Measurements from ENCODE around the gene GOPC. TPM values are rescaled to one million over a fixed set of nuclear protein-coding genes. Genes with fewer than 3 reads are reported as not detected.
"Not testable (repeated sequence)": the region's sequence is repeated elsewhere in the genome, so short reads cannot be mapped to it uniquely, and the experiment has no call there.

The GOPC gene
- polyA plus RNA-seq, 2 donors, result 8.6 to 12.1 TPM

DNA sequence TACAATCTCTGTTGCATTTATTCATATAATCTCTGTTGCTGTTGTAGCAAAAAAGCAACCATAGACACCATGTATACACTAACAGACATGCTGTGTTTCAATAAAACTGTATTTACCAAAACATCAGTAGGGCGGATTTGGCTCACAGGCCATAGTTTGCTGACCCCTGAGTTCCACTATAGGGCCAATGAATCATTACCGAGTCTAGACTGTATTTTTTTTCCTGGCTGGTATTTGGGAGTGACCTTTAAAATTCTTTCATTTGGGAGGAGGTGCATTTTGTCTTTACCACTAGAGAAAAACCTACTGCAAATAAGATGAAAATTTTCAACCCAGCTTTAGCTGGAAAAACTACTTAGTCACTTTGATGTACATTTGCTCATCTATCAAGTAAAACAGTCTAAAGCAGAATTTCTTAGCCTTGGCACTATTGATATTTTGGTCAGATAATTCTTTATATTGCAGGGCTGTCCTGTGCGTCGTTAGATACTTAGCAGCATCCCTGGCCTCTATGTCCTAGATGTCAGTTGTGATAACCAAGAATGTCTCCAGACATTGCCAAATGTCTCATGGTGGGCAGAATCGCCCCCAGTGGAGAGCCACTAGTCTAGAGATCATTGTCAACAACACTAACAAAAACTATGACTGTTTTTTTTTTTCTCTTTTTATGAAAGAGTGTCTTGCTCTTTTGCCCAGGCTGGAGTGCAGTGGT is 80.4 kb downstream of the GOPC start:
- no peak overlapping the region for H3K27ac ChIP-seq (ENCODE audit: low read depth in 2 of 2, low read length in 1 of 2)
- 91 to 95% methylated on average over 5 of the region's 5 CpGs for WGBS, 2 donors
- H3K4me3 ChIP-seq (ENCODE audit: low read depth in 1 of 2, low read length in 2 of 2), result no peak overlapping the region
- H3K36me3 ChIP-seq (ENCODE audit: control insufficient read depth in 2 of 2, insufficient read depth in 2 of 2, low read length in 1 of 2), result no peaks in the 10 kb centered on the region
- no peaks in the 10 kb centered on the region for H3K4me1 ChIP-seq (ENCODE audit: control insufficient read depth in 2 of 2, insufficient read depth in 2 of 2, low read length in 1 of 2)
- H3K27me3 ChIP-seq (ENCODE audit: control insufficient read depth in 1 of 2, insufficient read depth in 2 of 2, low read length in 2 of 2), result no peaks in the 10 kb centered on the region
- no peaks in the 10 kb centered on the region for H3K9me3 ChIP-seq (ENCODE audit: control insufficient read depth in 2 of 2, insufficient read depth in 1 of 2, low read depth in 1 of 2, low read length in 1 of 2)

GRCh38 chr6:117520603-117521395 is 81.5 kb downstream of the GOPC start:
- Histone ChIP-seq H3K9me3 (ENCODE audit: control insufficient read depth in 2 of 2, insufficient read depth in 1 of 2, low read depth in 1 of 2, low read length in 1 of 2) (no peaks in the 10 kb centered on the region), H3K4me3 (ENCODE audit: low read depth in 1 of 2, low read length in 2 of 2) (no peak overlapping the region), H3K27ac (ENCODE audit: low read depth in 2 of 2, low read length in 1 of 2) (no peak overlapping the region), H3K4me1 (ENCODE audit: control insufficient read depth in 2 of 2, insufficient read depth in 2 of 2, low read length in 1 of 2) (no peaks in the 10 kb centered on the region), H3K27me3 (ENCODE audit: control insufficient read depth in 1 of 2, insufficient read depth in 2 of 2, low read length in 2 of 2) (no peaks in the 10 kb centered on the region), H3K36me3 (ENCODE audit: control insufficient read depth in 2 of 2, insufficient read depth in 2 of 2, low read length in 1 of 2) (no peaks in the 10 kb centered on the region)
- WGBS, 2 donors, result 87 to 88% methylated on average over 4 of the region's 4 CpGs

- 95 to 96% methylated on average over 6 of the region's 6 CpGs for WGBS, 2 donors
- no peaks in the 10 kb centered on the region for H3K36me3 ChIP-seq (ENCODE audit: control insufficient read depth in 2 of 2, insufficient read depth in 2 of 2, low read length in 1 of 2)
- no peaks in the 10 kb centered on the region for H3K9me3 ChIP-seq (ENCODE audit: control insufficient read depth in 2 of 2, insufficient read depth in 1 of 2, low read depth in 1 of 2, low read length in 1 of 2)
- H3K4me3 ChIP-seq (ENCODE audit: low read depth in 1 of 2, low read length in 2 of 2), result no peak overlapping the region
- H3K4me1 ChIP-seq (ENCODE audit: control insufficient read depth in 2 of 2, insufficient read depth in 2 of 2, low read length in 1 of 2), result no peaks in the 10 kb centered on the region
- no peaks in the 10 kb centered on the region for H3K27me3 ChIP-seq (ENCODE audit: control insufficient read depth in 1 of 2, insufficient read depth in 2 of 2, low read length in 2 of 2)
- H3K27ac ChIP-seq (ENCODE audit: low read depth in 2 of 2, low read length in 1 of 2), result no peak overlapping the region
These were observed 83.4 kb downstream of the GOPC start for GRCh38 chr6:117518870-117519269.

- not testable (repeated sequence) for H3K4me1 ChIP-seq (ENCODE audit: control insufficient read depth in 2 of 2, insufficient read depth in 2 of 2, low read length in 1 of 2); H3K36me3 ChIP-seq (ENCODE audit: control insufficient read depth in 2 of 2, insufficient read depth in 2 of 2, low read length in 1 of 2); H3K4me3 ChIP-seq (ENCODE audit: low read depth in 1 of 2, low read length in 2 of 2); H3K27me3 ChIP-seq (ENCODE audit: control insufficient read depth in 1 of 2, insufficient read depth in 2 of 2, low read length in 2 of 2); H3K27ac ChIP-seq (ENCODE audit: low read depth in 2 of 2, low read length in 1 of 2); H3K9me3 ChIP-seq (ENCODE audit: control insufficient read depth in 2 of 2, insufficient read depth in 1 of 2, low read depth in 1 of 2, low read length in 1 of 2)
- 93 to 96% methylated on average over 5 of the region's 5 CpGs for WGBS, 2 donors
These were observed 84.3 kb downstream of the GOPC start for GRCh38 chr6:117517995-117518394.

DNA sequence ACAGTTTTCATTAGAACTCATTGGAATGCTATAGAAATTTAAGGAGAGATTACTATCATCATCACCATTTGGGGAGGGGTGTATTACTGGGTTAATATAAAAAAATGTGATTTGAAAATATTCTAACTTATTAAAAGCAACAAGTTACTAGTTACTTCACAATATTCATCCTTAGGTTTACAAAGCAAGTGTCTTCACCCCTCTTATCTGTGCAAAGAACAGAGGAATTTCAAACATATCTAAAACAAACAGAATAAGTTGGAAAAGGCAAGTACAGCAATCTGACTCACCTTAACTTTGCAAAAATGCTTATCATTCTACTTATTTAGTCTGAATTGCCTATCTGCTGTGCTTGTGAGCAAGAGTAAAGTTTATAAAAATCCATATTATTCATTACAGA is 87.0 kb downstream of the GOPC start:
- no peaks in the 10 kb centered on the region for H3K9me3 ChIP-seq (ENCODE audit: control insufficient read depth in 2 of 2, insufficient read depth in 1 of 2, low read depth in 1 of 2, low read length in 1 of 2)
- no peaks in the 10 kb centered on the region for H3K27me3 ChIP-seq (ENCODE audit: control insufficient read depth in 1 of 2, insufficient read depth in 2 of 2, low read length in 2 of 2)
- no peaks in the 10 kb centered on the region for H3K36me3 ChIP-seq (ENCODE audit: control insufficient read depth in 2 of 2, insufficient read depth in 2 of 2, low read length in 1 of 2)
- no peak overlapping the region for H3K4me3 ChIP-seq (ENCODE audit: low read depth in 1 of 2, low read length in 2 of 2)
- H3K4me1 ChIP-seq (ENCODE audit: control insufficient read depth in 2 of 2, insufficient read depth in 2 of 2, low read length in 1 of 2), result no peaks in the 10 kb centered on the region
- H3K27ac ChIP-seq (ENCODE audit: low read depth in 2 of 2, low read length in 1 of 2), result no peak overlapping the region

DNA sequence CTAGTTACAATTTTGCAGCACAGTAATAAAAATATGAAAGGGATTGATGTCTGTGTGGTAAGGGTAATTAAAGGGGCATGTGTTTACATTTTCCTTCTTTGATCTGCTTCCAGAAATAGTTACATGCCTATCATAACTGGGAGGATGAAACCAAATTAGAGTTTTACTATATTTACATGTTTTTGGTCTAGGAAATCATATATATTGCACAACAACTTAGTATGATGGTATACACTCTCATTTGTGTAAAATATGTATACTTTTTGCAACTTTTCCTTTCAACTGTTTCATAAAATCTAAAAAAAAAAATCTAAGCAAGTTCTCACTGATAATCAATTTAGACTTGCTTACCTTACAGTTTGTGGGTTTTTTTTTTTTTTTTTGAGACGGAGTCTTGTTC is 87.7 kb downstream of the GOPC start:
- no peaks in the 10 kb centered on the region for H3K36me3 ChIP-seq (ENCODE audit: control insufficient read depth in 2 of 2, insufficient read depth in 2 of 2, low read length in 1 of 2)
- H3K4me1 ChIP-seq (ENCODE audit: control insufficient read depth in 2 of 2, insufficient read depth in 2 of 2, low read length in 1 of 2), result no peaks in the 10 kb centered on the region
- H3K9me3 ChIP-seq (ENCODE audit: control insufficient read depth in 2 of 2, insufficient read depth in 1 of 2, low read depth in 1 of 2, low read length in 1 of 2), result no peaks in the 10 kb centered on the region
- H3K27me3 ChIP-seq (ENCODE audit: control insufficient read depth in 1 of 2, insufficient read depth in 2 of 2, low read length in 2 of 2), result no peaks in the 10 kb centered on the region
- 89 to 91% methylated on average over 1 of the region's 1 CpG for WGBS, 2 donors
- no peak overlapping the region for H3K4me3 ChIP-seq (ENCODE audit: low read depth in 1 of 2, low read length in 2 of 2)
- H3K27ac ChIP-seq (ENCODE audit: low read depth in 2 of 2, low read length in 1 of 2), result no peak overlapping the region

DNA sequence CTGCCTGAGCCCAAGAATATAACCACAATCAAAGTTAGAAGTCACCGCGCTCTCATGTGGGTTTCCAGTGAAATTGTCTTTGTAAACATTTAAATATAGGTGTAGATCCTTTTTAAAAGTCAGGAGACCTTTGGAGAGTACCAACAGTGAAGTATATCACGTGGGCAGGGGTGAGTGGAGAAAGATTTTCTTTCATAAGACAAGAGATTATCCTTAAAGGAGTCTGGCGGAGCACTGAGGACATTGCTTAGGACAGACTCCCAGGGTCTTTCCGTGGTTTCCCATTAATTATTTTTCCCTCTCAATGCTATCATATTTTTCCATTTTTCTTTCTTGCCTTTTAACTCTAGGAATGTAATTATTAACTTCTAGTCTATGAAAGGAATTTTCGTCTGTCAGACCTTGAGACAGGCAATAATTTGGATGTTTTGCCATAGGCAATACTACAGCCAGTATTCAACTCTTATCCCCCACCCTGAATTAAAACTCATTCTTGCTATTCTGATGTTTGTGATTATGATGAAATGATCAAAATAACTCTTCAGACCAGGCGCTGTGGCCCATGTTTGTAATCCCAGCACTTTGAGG is 88.4 kb downstream of the GOPC start:
- H3K27ac ChIP-seq (ENCODE audit: low read depth in 2 of 2, low read length in 1 of 2), result no peak overlapping the region
- 86 to 88% methylated on average over 7 of the region's 7 CpGs for WGBS, 2 donors
- H3K9me3 ChIP-seq (ENCODE audit: control insufficient read depth in 2 of 2, insufficient read depth in 1 of 2, low read depth in 1 of 2, low read length in 1 of 2), result no peaks in the 10 kb centered on the region
- no peaks in the 10 kb centered on the region for H3K27me3 ChIP-seq (ENCODE audit: control insufficient read depth in 1 of 2, insufficient read depth in 2 of 2, low read length in 2 of 2)
- no peak overlapping the region for H3K4me3 ChIP-seq (ENCODE audit: low read depth in 1 of 2, low read length in 2 of 2)
- H3K4me1 ChIP-seq (ENCODE audit: control insufficient read depth in 2 of 2, insufficient read depth in 2 of 2, low read length in 1 of 2), result no peaks in the 10 kb centered on the region
- no peaks in the 10 kb centered on the region for H3K36me3 ChIP-seq (ENCODE audit: control insufficient read depth in 2 of 2, insufficient read depth in 2 of 2, low read length in 1 of 2)

DNA sequence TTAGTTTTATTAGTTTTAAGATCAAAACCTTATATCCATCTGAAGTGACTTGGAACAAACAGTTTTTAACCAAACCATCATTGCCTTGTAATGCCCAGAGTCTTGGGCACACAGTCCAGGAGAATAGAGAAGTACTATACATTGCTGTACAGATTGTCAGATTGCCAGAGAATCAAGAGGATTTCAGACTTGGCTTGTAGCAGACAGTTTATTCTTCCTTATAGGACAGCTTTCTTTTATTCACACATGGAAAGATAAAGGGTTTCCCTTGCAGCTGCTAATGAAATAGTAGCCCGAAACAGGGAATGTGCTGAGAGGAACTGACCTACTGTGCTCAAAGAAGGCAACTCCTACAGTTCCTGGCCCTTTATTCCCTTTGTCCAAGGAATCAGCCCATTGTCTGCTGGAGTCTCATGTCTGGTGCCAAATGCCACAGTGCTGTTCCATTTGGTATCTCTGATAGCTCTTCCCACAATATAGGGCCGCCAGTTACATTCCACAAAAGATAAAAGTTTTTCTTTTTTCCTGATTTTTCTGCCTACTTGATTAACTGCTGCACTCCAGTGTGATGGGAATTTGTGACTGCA is 89.2 kb downstream of the GOPC start:
- H3K27ac ChIP-seq (ENCODE audit: low read depth in 2 of 2, low read length in 1 of 2), result no peak overlapping the region
- no peaks in the 10 kb centered on the region for H3K36me3 ChIP-seq (ENCODE audit: control insufficient read depth in 2 of 2, insufficient read depth in 2 of 2, low read length in 1 of 2)
- H3K4me3 ChIP-seq (ENCODE audit: low read depth in 1 of 2, low read length in 2 of 2), result no peak overlapping the region
- no peaks in the 10 kb centered on the region for H3K9me3 ChIP-seq (ENCODE audit: control insufficient read depth in 2 of 2, insufficient read depth in 1 of 2, low read depth in 1 of 2, low read length in 1 of 2)
- H3K4me1 ChIP-seq (ENCODE audit: control insufficient read depth in 2 of 2, insufficient read depth in 2 of 2, low read length in 1 of 2), result no peaks in the 10 kb centered on the region
- no peaks in the 10 kb centered on the region for H3K27me3 ChIP-seq (ENCODE audit: control insufficient read depth in 1 of 2, insufficient read depth in 2 of 2, low read length in 2 of 2)
- WGBS, 2 donors, result 67 to 83% methylated on average over 2 of the region's 2 CpGs

GRCh38 chr6:117512056-117512828 is 90.1 kb downstream of the GOPC start:
- WGBS, 2 donors, result 77 to 78% methylated on average over 7 of the region's 7 CpGs

More at GRCh38 chr6:117512056-117512828, 90.1 kb downstream of the GOPC start:
- Histone ChIP-seq H3K36me3 (ENCODE audit: control insufficient read depth in 2 of 2, insufficient read depth in 2 of 2, low read length in 1 of 2) (no peaks in the 10 kb centered on the region), H3K9me3 (ENCODE audit: control insufficient read depth in 2 of 2, insufficient read depth in 1 of 2, low read depth in 1 of 2, low read length in 1 of 2) (no peaks in the 10 kb centered on the region), H3K4me3 (ENCODE audit: low read depth in 1 of 2, low read length in 2 of 2) (no peak overlapping the region), H3K27me3 (ENCODE audit: control insufficient read depth in 1 of 2, insufficient read depth in 2 of 2, low read length in 2 of 2) (no peaks in the 10 kb centered on the region), H3K27ac (ENCODE audit: low read depth in 2 of 2, low read length in 1 of 2) (no peak overlapping the region), H3K4me1 (ENCODE audit: control insufficient read depth in 2 of 2, insufficient read depth in 2 of 2, low read length in 1 of 2) (no peaks in the 10 kb centered on the region)
